ENCODE data around the gene CBFA2T3.

CBFA2T3 gene

DNA sequence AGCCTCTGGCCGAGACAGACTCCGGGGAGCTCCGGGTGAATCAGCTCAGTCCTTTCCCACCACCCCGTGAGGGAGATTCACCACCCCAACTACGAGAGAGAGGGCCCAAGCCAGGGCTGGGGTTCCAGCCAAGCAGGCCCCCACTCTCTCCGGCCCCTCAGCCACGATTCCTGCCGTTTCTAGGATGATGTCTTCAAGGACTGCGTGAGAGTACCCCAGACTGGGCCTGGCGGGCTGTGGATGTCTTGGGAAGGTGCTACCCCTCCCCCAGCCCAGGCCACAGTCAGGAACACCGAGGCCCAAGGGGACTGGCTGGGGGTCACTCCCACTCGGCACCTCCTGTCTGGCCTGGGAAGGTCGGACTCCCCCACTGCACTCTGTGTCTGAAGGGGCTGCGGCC is 89.0 kb downstream of the CBFA2T3 start:
- TF ChIP-seq ZNF221 (tag by site-specific recombination; IDR thresholded peaks at IDR 0.05; ENCODE audit: borderline replicate concordance) (no peak), KLF8 (tag by site-specific recombination; IDR thresholded peaks at IDR 0.05) (peak; percentile 14; the same call in 1 of the 2 replicates), ZNF585B (tag by site-specific recombination; IDR thresholded peaks at IDR 0.05) (no peak), ZBTB8A (tag by site-specific recombination; IDR thresholded peaks at IDR 0.05) (no peak), GLIS2 (tag by site-specific recombination; IDR thresholded peaks at IDR 0.05) (0 out of 2 replicates have a peak, but pooled peaks have one; percentile 17), SCRT2 (tag by site-specific recombination; IDR thresholded peaks at IDR 0.05) (no peak)
- CTCF ChIA-PET = interaction anchor here (0.7 kb wide), 1 partner anchor 1349 kb away, joined by 3 read pairs; no protein-coding TSS in a partner anchor
- H3K27ac ChIP-seq (ENCODE audit: extremely low read depth, low read depth, low read length) = no peak overlapping the region
- no peaks in the 10 kb centered on the region for H3K4me1 ChIP-seq (ENCODE audit: control insufficient read depth, insufficient read depth, low read length)
- POLR2A ChIA-PET = no interaction called here
- H3K4me3 ChIP-seq (ENCODE audit: low read depth, low read length) = no peak overlapping the region
- H3K36me3 ChIP-seq (ENCODE audit: control insufficient read depth in 2 of 2, insufficient read depth in 1 of 2, low read length in 2 of 2) = no peaks in the 10 kb centered on the region
- no peaks in the 10 kb centered on the region for H3K9me3 ChIP-seq (ENCODE audit: control insufficient read depth, insufficient read depth, low read depth, low read length)

GRCh38 chr16:88886845-88887521 is 90.0 kb downstream of the CBFA2T3 start:
- Histone ChIP-seq H3K36me3 (ENCODE audit: control insufficient read depth in 2 of 2, insufficient read depth in 1 of 2, low read length in 2 of 2) (no peaks in the 10 kb centered on the region), H3K4me3 (ENCODE audit: low read depth, low read length) (no peak overlapping the region), H3K4me1 (ENCODE audit: control insufficient read depth, insufficient read depth, low read length) (no peaks in the 10 kb centered on the region), H3K9me3 (ENCODE audit: control insufficient read depth, insufficient read depth, low read depth, low read length) (no peaks in the 10 kb centered on the region), H3K27ac (ENCODE audit: extremely low read depth, low read depth, low read length) (no peak overlapping the region)
- CTCF ChIA-PET = no interaction called here
- TF ChIP-seq ZNF211 (tag by site-specific recombination; IDR thresholded peaks at IDR 0.05; ENCODE audit: low read depth) (no peak), SP2 (tag by site-specific recombination; IDR thresholded peaks at IDR 0.05) (no peak), ZNF548 (tag by site-specific recombination; IDR thresholded peaks at IDR 0.05) (no peak), ZNF2 (tag by site-specific recombination; IDR thresholded peaks at IDR 0.05) (no peak), ZNF132 (tag by site-specific recombination; IDR thresholded peaks at IDR 0.05; ENCODE audit: borderline replicate concordance) (no peak), ZBTB21 (tag by site-specific recombination; IDR thresholded peaks at IDR 0.05) (no peak)
- POLR2A ChIA-PET = no interaction called here

GRCh38 chr16:88886420-88886844 is 90.6 kb downstream of the CBFA2T3 start:
- POLR2A ChIA-PET = no interaction called here
- H3K27ac ChIP-seq (ENCODE audit: extremely low read depth, low read depth, low read length) = no peak overlapping the region

DNA sequence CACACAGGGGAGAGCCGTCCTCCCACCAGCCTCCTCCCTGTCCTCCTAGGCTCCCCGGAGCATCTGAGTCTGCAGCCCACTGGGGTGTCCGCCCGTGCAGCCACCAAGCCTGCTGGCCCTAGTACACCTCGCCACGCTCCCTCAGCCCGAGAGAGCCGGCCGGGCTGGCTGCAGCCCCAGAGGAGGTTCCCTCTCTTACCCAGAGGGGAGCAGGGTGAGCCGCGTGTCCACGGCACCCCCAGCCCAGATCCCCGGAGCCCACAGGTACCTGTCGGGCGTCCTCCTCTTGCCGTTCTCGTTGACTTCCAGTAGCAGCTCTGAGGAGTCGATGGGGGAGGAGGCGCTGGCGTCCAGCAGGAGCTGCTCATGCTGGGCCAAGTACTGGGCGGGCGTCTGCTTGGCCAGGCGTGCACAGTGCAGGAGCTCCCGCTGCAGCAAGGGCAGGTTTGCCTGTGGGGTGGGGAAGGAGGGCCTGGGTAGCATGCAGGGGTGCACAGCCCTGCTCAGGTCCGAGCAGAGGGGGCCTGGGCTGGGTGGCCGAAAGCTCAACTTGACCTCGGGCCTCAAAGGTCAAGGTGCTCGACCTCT is 91.2 kb downstream of the CBFA2T3 start:
- Histone ChIP-seq H3K4me3 (ENCODE audit: low read depth, low read length) (no peak overlapping the region), H3K27ac (ENCODE audit: extremely low read depth, low read depth, low read length) (no peak overlapping the region), H3K9me3 (ENCODE audit: control insufficient read depth, insufficient read depth, low read depth, low read length) (no peaks in the 10 kb centered on the region), H3K36me3 (ENCODE audit: control insufficient read depth in 2 of 2, insufficient read depth in 1 of 2, low read length in 2 of 2) (no peaks in the 10 kb centered on the region), H3K4me1 (ENCODE audit: control insufficient read depth, insufficient read depth, low read length) (no peaks in the 10 kb centered on the region)
- POLR2A ChIA-PET = no interaction called here
- CTCF ChIA-PET = no interaction called here
- TF ChIP-seq YY1 (tag by site-specific recombination; IDR thresholded peaks at IDR 0.05) (no peak), ZIC2 (tag by site-specific recombination; IDR thresholded peaks at IDR 0.05) (no peak), SCRT2 (tag by site-specific recombination; IDR thresholded peaks at IDR 0.05) (0 out of 2 replicates have a peak, but pooled peaks have one; percentile 11)

More at GRCh38 chr16:88886420-88886844, 90.6 kb downstream of the CBFA2T3 start:
- CTCF ChIA-PET = no interaction called here
- H3K36me3 ChIP-seq (ENCODE audit: control insufficient read depth in 2 of 2, insufficient read depth in 1 of 2, low read length in 2 of 2) = no peaks in the 10 kb centered on the region
- TF ChIP-seq ZNF335 (tag by site-specific recombination; conservative IDR thresholded peaks at IDR 0.05) (no peak), ZNF514 (tag by site-specific recombination; IDR thresholded peaks at IDR 0.05) (no peak), SCRT2 (tag by site-specific recombination; IDR thresholded peaks at IDR 0.05) (no peak), ZIC2 (tag by site-specific recombination; IDR thresholded peaks at IDR 0.05) (peak; percentile 41; the same call in 1 of the 2 replicates), ZFP37 (tag by site-specific recombination; IDR thresholded peaks at IDR 0.05) (no peak), KLF1 (tag by site-specific recombination; IDR thresholded peaks at IDR 0.05) (peak; percentile 99), ZNF560 (tag by site-specific recombination; IDR thresholded peaks at IDR 0.05; ENCODE audit: borderline replicate concordance) (no peak), ZNF600 (tag by site-specific recombination; IDR thresholded peaks at IDR 0.05) (no peak)
- TF ChIP-seq, protein P1, sequence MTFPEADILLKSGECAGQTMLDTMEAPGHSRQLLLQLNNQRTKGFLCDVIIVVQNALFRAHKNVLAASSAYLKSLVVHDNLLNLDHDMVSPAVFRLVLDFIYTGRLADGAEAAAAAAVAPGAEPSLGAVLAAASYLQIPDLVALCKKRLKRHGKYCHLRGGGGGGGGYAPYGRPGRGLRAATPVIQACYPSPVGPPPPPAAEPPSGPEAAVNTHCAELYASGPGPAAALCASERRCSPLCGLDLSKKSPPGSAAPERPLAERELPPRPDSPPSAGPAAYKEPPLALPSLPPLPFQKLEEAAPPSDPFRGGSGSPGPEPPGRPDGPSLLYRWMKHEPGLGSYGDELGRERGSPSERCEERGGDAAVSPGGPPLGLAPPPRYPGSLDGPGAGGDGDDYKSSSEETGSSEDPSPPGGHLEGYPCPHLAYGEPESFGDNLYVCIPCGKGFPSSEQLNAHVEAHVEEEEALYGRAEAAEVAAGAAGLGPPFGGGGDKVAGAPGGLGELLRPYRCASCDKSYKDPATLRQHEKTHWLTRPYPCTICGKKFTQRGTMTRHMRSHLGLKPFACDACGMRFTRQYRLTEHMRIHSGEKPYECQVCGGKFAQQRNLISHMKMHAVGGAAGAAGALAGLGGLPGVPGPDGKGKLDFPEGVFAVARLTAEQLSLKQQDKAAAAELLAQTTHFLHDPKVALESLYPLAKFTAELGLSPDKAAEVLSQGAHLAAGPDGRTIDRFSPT (tag by site-specific recombination; IDR thresholded peaks at IDR 0.05) = no peak
- no peak overlapping the region for H3K4me3 ChIP-seq (ENCODE audit: low read depth, low read length)
- no peaks in the 10 kb centered on the region for H3K4me1 ChIP-seq (ENCODE audit: control insufficient read depth, insufficient read depth, low read length)
- H3K9me3 ChIP-seq (ENCODE audit: control insufficient read depth, insufficient read depth, low read depth, low read length) = no peaks in the 10 kb centered on the region

All from HEK293 (cell line).